ENCODE measurements around the gene ALDH4A1.
"Not testable (repeated sequence)": the region's sequence is repeated elsewhere in the genome, so short reads cannot be mapped to it uniquely, and the experiment has no call there.

ALDH4A1 gene

DNA sequence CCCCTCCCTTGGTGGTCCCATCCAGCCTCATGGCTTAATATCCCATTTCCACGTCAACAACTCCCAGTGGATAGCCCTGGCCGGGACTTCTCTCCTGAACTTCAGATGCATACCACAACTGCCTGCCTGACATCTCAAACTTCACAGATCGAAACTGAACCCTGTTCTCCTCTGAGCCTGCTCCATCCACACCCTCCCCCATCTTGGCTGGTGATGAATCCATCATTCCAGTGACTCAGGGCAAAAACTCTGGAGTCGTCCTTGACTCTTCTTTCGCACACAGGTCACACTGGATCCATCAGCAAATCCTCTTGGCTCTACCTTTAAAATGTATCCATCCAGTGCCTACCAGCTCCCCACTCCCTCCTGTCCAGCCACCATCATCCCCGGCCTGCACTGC lies 46.8 kb downstream of the ALDH4A1 start:
- H2BK15ac ChIP-seq (replicated peaks; ENCODE audit: low read depth): no peak overlapping the region
- no peaks in the 10 kb centered on the region for H3K79me1 ChIP-seq (ENCODE audit: low read length)
- no peak overlapping the region for H3K27ac ChIP-seq (ENCODE audit: low read depth, low read length)
- H2BK120ac ChIP-seq (ENCODE audit: low read depth, low read length): no peak overlapping the region
- no peak overlapping the region for H3K9ac ChIP-seq (ENCODE audit: low read length)
- no CpG with 5 or more reads among the region's 6 CpGs for WGBS (ENCODE audit: extremely low coverage, insufficient coverage, low lambda C conversion rate)
- H3K79me2 ChIP-seq (ENCODE audit: control insufficient read depth, insufficient read depth, low read length): no peaks in the 10 kb centered on the region
- H3K4me1 ChIP-seq (ENCODE audit: control insufficient read depth, low read depth, low read length): no peaks in the 10 kb centered on the region
- H4K8ac ChIP-seq (ENCODE audit: low read depth, low read length): no peak overlapping the region
- no peak overlapping the region for H3K23ac ChIP-seq (ENCODE audit: low read length)
- H2BK5ac ChIP-seq (ENCODE audit: low read length): no peak overlapping the region
- no peak overlapping the region for H3K4me2 ChIP-seq (ENCODE audit: low read length)
- no peaks in the 10 kb centered on the region for H3K36me3 ChIP-seq (ENCODE audit: control insufficient read depth, insufficient read depth, low read length)
- H3K56ac ChIP-seq (ENCODE audit: low read length): no peak overlapping the region
- H4K5ac ChIP-seq (ENCODE audit: low read length): no peak overlapping the region
- H3K4ac ChIP-seq (ENCODE audit: low read depth, low read length): no peak overlapping the region
- H3K4me3 ChIP-seq (ENCODE audit: low read length): no peak overlapping the region
- DNase-seq: no peak
- no peaks in the 10 kb centered on the region for H3K27me3 ChIP-seq (ENCODE audit: insufficient read depth, low read length, poor library complexity)
- H2AK5ac ChIP-seq (ENCODE audit: low read length): no peak overlapping the region
- no peak overlapping the region for H3K18ac ChIP-seq (ENCODE audit: low read length)

- no peak overlapping the region for H3K56ac ChIP-seq (ENCODE audit: low read length)
- H3K4ac ChIP-seq (ENCODE audit: low read depth, low read length): no peak overlapping the region
- no peak overlapping the region for H3K27ac ChIP-seq (ENCODE audit: low read depth, low read length)
- H2BK15ac ChIP-seq (replicated peaks; ENCODE audit: low read depth): no peak overlapping the region
- H3K23ac ChIP-seq (ENCODE audit: low read length): no peak overlapping the region
- no peak overlapping the region for H3K4me2 ChIP-seq (ENCODE audit: low read length)
- H3K4me1 ChIP-seq (ENCODE audit: control insufficient read depth, low read depth, low read length): no peaks in the 10 kb centered on the region
- no peaks in the 10 kb centered on the region for H3K27me3 ChIP-seq (ENCODE audit: insufficient read depth, low read length, poor library complexity)
- no peaks in the 10 kb centered on the region for H3K79me2 ChIP-seq (ENCODE audit: control insufficient read depth, insufficient read depth, low read length)
- no peak overlapping the region for H2BK5ac ChIP-seq (ENCODE audit: low read length)
- H3K18ac ChIP-seq (ENCODE audit: low read length): no peak overlapping the region
- no peak overlapping the region for H3K9ac ChIP-seq (ENCODE audit: low read length)
- H2AK5ac ChIP-seq (ENCODE audit: low read length): no peak overlapping the region
- H3K4me3 ChIP-seq (ENCODE audit: low read length): no peak overlapping the region
- no peak overlapping the region for H2BK120ac ChIP-seq (ENCODE audit: low read depth, low read length)
- whole genome bisulfite sequencing (ENCODE audit: extremely low coverage, insufficient coverage, low lambda C conversion rate): no CpG with 5 or more reads among the region's 49 CpGs
- H3K36me3 ChIP-seq (ENCODE audit: control insufficient read depth, insufficient read depth, low read length): no peaks in the 10 kb centered on the region
- DNase-seq: no peak
- H3K79me1 ChIP-seq (ENCODE audit: low read length): no peaks in the 10 kb centered on the region
- H4K8ac ChIP-seq (ENCODE audit: low read depth, low read length): no peak overlapping the region
- no peak overlapping the region for H4K5ac ChIP-seq (ENCODE audit: low read length)
Observed at GRCh38 chr1:18854331-18855025, 47.9 kb downstream of the ALDH4A1 start.

DNA sequence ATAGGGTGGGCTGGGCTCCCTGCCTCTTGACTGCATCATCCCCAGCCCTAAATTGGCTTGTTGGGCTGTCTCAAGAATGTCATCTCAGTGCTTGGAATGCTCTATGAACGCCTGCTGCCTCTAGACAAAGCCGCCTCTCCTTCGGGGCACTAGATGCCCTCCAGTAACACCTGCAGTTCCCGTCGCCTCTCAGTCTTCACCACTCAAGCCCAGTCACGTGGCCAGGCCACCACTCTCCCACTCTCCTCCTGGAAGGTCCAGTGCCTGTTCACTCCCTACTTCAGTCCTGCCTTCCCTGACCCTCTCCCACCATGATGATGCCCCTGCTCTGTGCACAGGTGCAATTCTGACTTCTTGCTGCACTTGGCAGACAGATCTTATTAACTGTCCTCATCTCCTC lies 49.9 kb downstream of the ALDH4A1 start:
- Histone ChIP-seq H3K9ac (ENCODE audit: low read length) (no peak overlapping the region), H3K23ac (ENCODE audit: low read length) (no peak overlapping the region), H2BK5ac (ENCODE audit: low read length) (no peak overlapping the region), H3K56ac (ENCODE audit: low read length) (no peak overlapping the region), H3K4me2 (ENCODE audit: low read length) (no peak overlapping the region), H3K79me1 (ENCODE audit: low read length) (no peaks in the 10 kb centered on the region), H4K8ac (ENCODE audit: low read depth, low read length) (no peak overlapping the region), H3K79me2 (ENCODE audit: control insufficient read depth, insufficient read depth, low read length) (no peaks in the 10 kb centered on the region), H3K27me3 (ENCODE audit: insufficient read depth, low read length, poor library complexity) (no peaks in the 10 kb centered on the region), H3K4me3 (ENCODE audit: low read length) (no peak overlapping the region), H2BK15ac (replicated peaks; ENCODE audit: low read depth) (no peak overlapping the region), H3K27ac (ENCODE audit: low read depth, low read length) (no peak overlapping the region), H3K36me3 (ENCODE audit: control insufficient read depth, insufficient read depth, low read length) (no peaks in the 10 kb centered on the region), H4K5ac (ENCODE audit: low read length) (no peak overlapping the region), H2AK5ac (ENCODE audit: low read length) (no peak overlapping the region), H3K4ac (ENCODE audit: low read depth, low read length) (no peak overlapping the region), H2BK120ac (ENCODE audit: low read depth, low read length) (no peak overlapping the region), H3K4me1 (ENCODE audit: control insufficient read depth, low read depth, low read length) (no peaks in the 10 kb centered on the region), H3K18ac (ENCODE audit: low read length) (no peak overlapping the region)
- no CpG with 5 or more reads among the region's 6 CpGs for WGBS (ENCODE audit: extremely low coverage, insufficient coverage, low lambda C conversion rate)
- DNase-seq: no peak

DNA sequence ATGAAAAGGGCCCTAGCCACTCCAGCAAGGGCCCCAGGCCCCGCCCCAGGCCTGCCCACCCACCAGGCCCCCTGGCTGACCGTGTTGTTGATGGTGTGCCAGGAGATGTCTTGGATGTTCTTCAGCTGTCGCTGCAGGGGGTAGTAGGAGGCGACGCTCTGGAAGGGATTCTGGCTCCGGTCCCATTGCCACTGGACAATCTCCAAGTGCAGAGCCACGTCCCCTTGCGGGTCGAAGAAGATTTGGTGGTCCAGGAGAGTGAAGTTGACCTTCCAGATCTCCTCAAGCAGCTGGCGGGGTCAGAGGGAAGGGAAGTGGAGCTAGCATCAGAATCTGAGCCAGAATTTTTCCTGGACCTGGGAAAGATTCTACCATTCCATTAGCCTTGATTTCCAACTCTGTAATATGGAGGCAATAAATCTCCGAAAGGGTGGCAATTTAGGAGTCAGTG lies 53.1 kb downstream of the ALDH4A1 start:
- H3K27ac ChIP-seq (ENCODE audit: low read depth, low read length): no peak overlapping the region
- H4K5ac ChIP-seq (ENCODE audit: low read length): no peak overlapping the region
- H4K8ac ChIP-seq (ENCODE audit: low read depth, low read length): no peak overlapping the region
- no peaks in the 10 kb centered on the region for H3K36me3 ChIP-seq (ENCODE audit: control insufficient read depth, insufficient read depth, low read length)
- no peak overlapping the region for H2AK5ac ChIP-seq (ENCODE audit: low read length)
- H3K27me3 ChIP-seq (ENCODE audit: insufficient read depth, low read length, poor library complexity): no peaks in the 10 kb centered on the region
- no peak overlapping the region for H3K4me3 ChIP-seq (ENCODE audit: low read length)
- H3K23ac ChIP-seq (ENCODE audit: low read length): no peak overlapping the region
- no peak overlapping the region for H2BK5ac ChIP-seq (ENCODE audit: low read length)
- no peaks in the 10 kb centered on the region for H3K4me1 ChIP-seq (ENCODE audit: control insufficient read depth, low read depth, low read length)
- no peak overlapping the region for H3K18ac ChIP-seq (ENCODE audit: low read length)
- no peaks in the 10 kb centered on the region for H3K79me2 ChIP-seq (ENCODE audit: control insufficient read depth, insufficient read depth, low read length)
- no peak overlapping the region for H2BK120ac ChIP-seq (ENCODE audit: low read depth, low read length)
- DNase-seq: no peak
- no peak overlapping the region for H3K56ac ChIP-seq (ENCODE audit: low read length)
- no CpG with 5 or more reads among the region's 11 CpGs for WGBS (ENCODE audit: extremely low coverage, insufficient coverage, low lambda C conversion rate)
- H3K4me2 ChIP-seq (ENCODE audit: low read length): no peak overlapping the region
- H3K4ac ChIP-seq (ENCODE audit: low read depth, low read length): no peak overlapping the region
- H3K9ac ChIP-seq (ENCODE audit: low read length): no peak overlapping the region
- H3K79me1 ChIP-seq (ENCODE audit: low read length): no peaks in the 10 kb centered on the region
- no peak overlapping the region for H2BK15ac ChIP-seq (replicated peaks; ENCODE audit: low read depth)

DNA sequence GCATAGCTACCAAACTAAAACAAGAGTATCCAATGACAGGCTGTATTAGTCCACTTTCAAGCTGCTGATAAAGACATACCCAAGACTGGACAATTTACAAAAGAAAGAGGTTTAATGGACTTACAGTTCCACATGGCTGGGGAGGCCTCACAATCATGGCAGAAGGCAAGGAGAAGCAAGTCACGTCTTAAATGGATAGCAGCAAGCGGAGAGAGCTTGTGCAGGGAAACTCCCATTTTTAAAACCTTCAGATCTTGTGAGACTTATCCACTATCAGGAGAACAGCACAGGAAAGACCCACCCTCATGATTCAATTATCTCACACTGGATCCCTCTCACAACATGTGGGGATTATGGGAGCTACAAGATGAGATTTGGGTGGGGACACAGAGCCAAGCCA lies 54.6 kb downstream of the ALDH4A1 start:
- WGBS (ENCODE audit: extremely low coverage, insufficient coverage, low lambda C conversion rate): no CpG with 5 or more reads among the region's 2 CpGs
- not testable (repeated sequence) for H4K8ac ChIP-seq (ENCODE audit: low read depth, low read length); H3K4ac ChIP-seq (ENCODE audit: low read depth, low read length); H2AK5ac ChIP-seq (ENCODE audit: low read length); H3K27me3 ChIP-seq (ENCODE audit: insufficient read depth, low read length, poor library complexity); H3K4me2 ChIP-seq (ENCODE audit: low read length); H3K79me2 ChIP-seq (ENCODE audit: control insufficient read depth, insufficient read depth, low read length); H3K9ac ChIP-seq (ENCODE audit: low read length); H3K56ac ChIP-seq (ENCODE audit: low read length); H3K4me1 ChIP-seq (ENCODE audit: control insufficient read depth, low read depth, low read length); H3K36me3 ChIP-seq (ENCODE audit: control insufficient read depth, insufficient read depth, low read length); H3K27ac ChIP-seq (ENCODE audit: low read depth, low read length); H2BK15ac ChIP-seq (replicated peaks; ENCODE audit: low read depth); H2BK120ac ChIP-seq (ENCODE audit: low read depth, low read length); H4K5ac ChIP-seq (ENCODE audit: low read length); H3K4me3 ChIP-seq (ENCODE audit: low read length); DNase-seq; H2BK5ac ChIP-seq (ENCODE audit: low read length); H3K18ac ChIP-seq (ENCODE audit: low read length); H3K23ac ChIP-seq (ENCODE audit: low read length); H3K79me1 ChIP-seq (ENCODE audit: low read length)

GRCh38 chr1:18840145-18840544 lies 62.2 kb downstream of the ALDH4A1 start:
- WGBS (ENCODE audit: extremely low coverage, insufficient coverage, low lambda C conversion rate): no CpG with 5 or more reads among the region's 17 CpGs
- no peak overlapping the region for H3K9ac ChIP-seq (ENCODE audit: low read length)
- H4K5ac ChIP-seq (ENCODE audit: low read length): no peak overlapping the region
- no peaks in the 10 kb centered on the region for H3K79me1 ChIP-seq (ENCODE audit: low read length)
- no peaks in the 10 kb centered on the region for H3K79me2 ChIP-seq (ENCODE audit: control insufficient read depth, insufficient read depth, low read length)
- no peak overlapping the region for H2BK5ac ChIP-seq (ENCODE audit: low read length)
- no peak for DNase-seq
- H3K27me3 ChIP-seq (ENCODE audit: insufficient read depth, low read length, poor library complexity): no peaks in the 10 kb centered on the region
- no peak overlapping the region for H2AK5ac ChIP-seq (ENCODE audit: low read length)
- no peak overlapping the region for H3K27ac ChIP-seq (ENCODE audit: low read depth, low read length)
- no peak overlapping the region for H3K4me2 ChIP-seq (ENCODE audit: low read length)
- no peak overlapping the region for H3K4ac ChIP-seq (ENCODE audit: low read depth, low read length)
- no peak overlapping the region for H3K18ac ChIP-seq (ENCODE audit: low read length)
- no peak overlapping the region for H2BK120ac ChIP-seq (ENCODE audit: low read depth, low read length)
- no peak overlapping the region for H3K56ac ChIP-seq (ENCODE audit: low read length)
- no peaks in the 10 kb centered on the region for H3K4me1 ChIP-seq (ENCODE audit: control insufficient read depth, low read depth, low read length)
- no peaks in the 10 kb centered on the region for H3K36me3 ChIP-seq (ENCODE audit: control insufficient read depth, insufficient read depth, low read length)
- no peak overlapping the region for H4K8ac ChIP-seq (ENCODE audit: low read depth, low read length)
- no peak overlapping the region for H3K4me3 ChIP-seq (ENCODE audit: low read length)
- H3K23ac ChIP-seq (ENCODE audit: low read length): no peak overlapping the region
- H2BK15ac ChIP-seq (replicated peaks; ENCODE audit: low read depth): no peak overlapping the region
